Aorta (tissue), 5 donors: ENCODE results near the gene AFAP1L2. TPM values are rescaled to one million over a fixed set of nuclear protein-coding genes. Genes with fewer than 3 reads are reported as not detected.

Experiments
- ATAC-seq: fragments of 200-7000 bp; cut with Tn5 transposase; one replicate; pipeline ENCODE4 v1.9.1; 2022; ENCODE audit warnings: moderate library complexity; ENCODE audit not compliant: low FRiP score
- DNase-seq, 2 donors: peaks; one replicate each; pipeline ENCODE4 v3.0.0-alpha.2; 2020
- H3K27ac ChIP-seq, 2 donors: one replicate each; pipeline ENCODE4 v1.5.1; 2013; ENCODE audit warnings: low read length in 2 of 2, mild to moderate bottlenecking in 2 of 2, moderate library complexity in 2 of 2, control low read depth in 1 of 2, inconsistent platforms in 1 of 2, low read depth in 1 of 2
- H3K27me3 ChIP-seq, 2 donors: one replicate each; pipeline ENCODE4 v1.6.1; 2013; ENCODE audit warnings: control low read depth in 1 of 2, low read length in 1 of 2, mild to moderate bottlenecking in 1 of 2, moderate library complexity in 1 of 2; ENCODE audit not compliant: insufficient read depth in 2 of 2, control insufficient read depth in 1 of 2
- H3K36me3 ChIP-seq, 2 donors: one replicate each; pipeline ENCODE4 v1.6.1; 2013; ENCODE audit warnings: control low read depth in 1 of 2, low read length in 1 of 2, mild to moderate bottlenecking in 1 of 2; ENCODE audit not compliant: insufficient read depth in 2 of 2, control insufficient read depth in 1 of 2
- H3K4me1 ChIP-seq, 2 donors: one replicate each; pipeline ENCODE4 v1.6.1; 2013; ENCODE audit warnings: low read length in 2 of 2, control low read depth in 1 of 2, mild to moderate bottlenecking in 1 of 2, moderate library complexity in 1 of 2; ENCODE audit not compliant: insufficient read depth in 2 of 2, control insufficient read depth in 1 of 2
- H3K4me3 ChIP-seq, 2 donors: one replicate each; pipeline ENCODE4 v1.5.1; 2013; ENCODE audit warnings: low read length in 2 of 2, control low read depth in 1 of 2, mild to moderate bottlenecking in 1 of 2
- H3K9me3 ChIP-seq: one replicate; pipeline ENCODE4 v1.6.1; 2013; ENCODE audit warnings: mild to moderate bottlenecking, low read length; ENCODE audit not compliant: control insufficient read depth
- WGBS, 2 donors: extraction: QIAGEN DNeasy Blood & Tissue Kit; methylation state at CpG; one replicate each; pipeline ENCODE4 v1.1.7; 2013; 5-methylcytosine and 5-hydroxymethylcytosine counted together
- intact Hi-C, 2 donors: fragments of 100-400 bp; cut with DNase I; formaldehyde crosslinking; loops; one replicate each; pipeline versions ENCODE4 v1.14.2 to v1.15.0; 2022
- long read RNA-seq, 2 donors: library from polyadenylated mRNA; unstranded; transcript quantifications; one replicate each; pipeline ENCODE4 v2.0.0, GENCODE V29; 2020 to 2021
- polyA plus RNA-seq, 2 donors: library from polyadenylated mRNA; stranded (reverse); fragments of 200-250 nt; gene quantifications; one replicate each; pipeline ENCODE4 v1.2.3, GENCODE V29; 2013
- total RNA-seq, 2 donors: library from RNA; stranded (reverse); fragmentation: NEBNext Ultra II Directional; extraction: Animal tissue kit (Norgen Biotek cat#: 25700); gene quantifications; one replicate each; pipeline ENCODE4 v1.2.1, GENCODE V29; 2021
- donor health status: healthy with polysubstance abuse.
- donor health status: Bipolar disorder and iron deficiency.
- donor health status: DM: no; HTN: no; CAD: no.
- donor health status: DM: no; HTN: no; CAD: no.
- donor health status: DM: yes; HTN: yes; CAD: no.

The AFAP1L2 gene
- total RNA-seq (10 to 100 TPM; 16.3 to 19.3 TPM), polyA plus RNA-seq (1 to 10 TPM; 3.1 to 4.0 TPM)
- long read RNA-seq, donor 1, transcript AFAP1L2-201 (19 exons, 3,705 nt), result major isoform, 5 of 56 reads
- long read RNA-seq, donor 1, partial matches to known transcripts, result 32 of 56 reads
- long read RNA-seq, donor 1, other reads (novel, unspliced or antisense), result 18 of 56 reads
- long read RNA-seq, donor 2, transcript AFAP1L2-201 (19 exons, 3,705 nt), result major isoform, 6 of 17 reads
- long read RNA-seq, donor 2, partial matches to known transcripts, result 5 of 17 reads
- long read RNA-seq, donor 2, other reads (novel, unspliced or antisense), result 5 of 17 reads

GRCh38 chr10:114404171-114405010 is at the start of gene AFAP1L2:
Gene AFAP1L2, minus strand, starts transcription at chr10:114404502. Its CDS starts 47 bp downstream, at chr10:114404455.
- no peaks in the 10 kb centered on the region for H3K4me1 ChIP-seq
- ATAC-seq (peak; percentile 87), DNase-seq (peak in 1 of 2 donors; percentile 81)
- no peaks in the 10 kb centered on the region for H3K27me3 ChIP-seq
- no peak within 1 kb of the TSS for H3K27ac ChIP-seq
- peak within 1 kb of the TSS; percentile 57 to 75 for H3K4me3 ChIP-seq
- H3K9me3 ChIP-seq, result no peaks in the 10 kb centered on the region
- 1 to 2% methylated on average over 78 to 88 of the region's 88 CpGs for WGBS, 2 donors
- intact Hi-C loops, result loop anchor here in 1 of 2 donors (5.0 kb wide), 2 partner anchors 37 to 102 kb away; no protein-coding TSS in a partner anchor
- H3K36me3 ChIP-seq, result no peaks in the 10 kb centered on the region

GRCh38 chr10:114453576-114453975 is 49.3 kb upstream of the AFAP1L2 start:
- DNase-seq (no peak), ATAC-seq (no peak)
- no peak overlapping the region for H3K27ac ChIP-seq
- no peaks in the 10 kb centered on the region for H3K9me3 ChIP-seq
- 96% methylated on average over 9 of the region's 9 CpGs for WGBS, 2 donors
- H3K4me3 ChIP-seq, result no peak overlapping the region
- intact Hi-C loops, result no loop called here
- no peaks in the 10 kb centered on the region for H3K4me1 ChIP-seq
- no peaks in the 10 kb centered on the region for H3K27me3 ChIP-seq
- no peaks in the 10 kb centered on the region for H3K36me3 ChIP-seq

- 47 to 53% methylated on average over 2 of the region's 2 CpGs for WGBS, 2 donors
- DNase-seq (no peak), ATAC-seq (no peak)
- Histone ChIP-seq H3K9me3 (no peaks in the 10 kb centered on the region), H3K4me3 (no peak overlapping the region), H3K27ac (no peak overlapping the region), H3K27me3 (no peaks in the 10 kb centered on the region), H3K36me3 (no peaks in the 10 kb centered on the region), H3K4me1 (no peaks in the 10 kb centered on the region)
- intact Hi-C loops, result no loop called here
Observed at GRCh38 chr10:114448897-114449296, 44.6 kb upstream of the AFAP1L2 start.

GRCh38 chr10:114445332-114445731 is 41.0 kb upstream of the AFAP1L2 start:
- intact Hi-C loops, result no loop called here
- Histone ChIP-seq H3K4me1 (no peaks in the 10 kb centered on the region), H3K9me3 (no peaks in the 10 kb centered on the region), H3K27me3 (no peaks in the 10 kb centered on the region), H3K27ac (no peak overlapping the region), H3K4me3 (no peak overlapping the region), H3K36me3 (peaks cover 0 to 2% of the 10 kb centered on the region in 2 donors)
- 78% methylated on average over 6 of the region's 6 CpGs for WGBS, 2 donors
- no peak for DNase-seq
- ATAC-seq, result no peak

GRCh38 chr10:114444819-114445218 is 40.5 kb upstream of the AFAP1L2 start:
- intact Hi-C loops, result no loop called here
- Histone ChIP-seq H3K36me3 (peaks cover 0 to 2% of the 10 kb centered on the region in 2 donors), H3K27me3 (no peaks in the 10 kb centered on the region), H3K27ac (no peak overlapping the region), H3K4me1 (no peaks in the 10 kb centered on the region), H3K9me3 (no peaks in the 10 kb centered on the region), H3K4me3 (no peak overlapping the region)
- DNase-seq (no peak), ATAC-seq (no peak)

GRCh38 chr10:114442091-114442630 is 37.9 kb upstream of the AFAP1L2 start:
- 78 to 82% methylated on average over 4 of the region's 4 CpGs for WGBS, 2 donors
- no peak overlapping the region for H3K27ac ChIP-seq
- no peaks in the 10 kb centered on the region for H3K9me3 ChIP-seq
- no peak overlapping the region for H3K4me3 ChIP-seq
- peaks cover 0 to 3% of the 10 kb centered on the region in 2 donors for H3K36me3 ChIP-seq
- intact Hi-C loops, result no loop called here
- no peak for ATAC-seq
- DNase-seq, result no peak
- no peaks in the 10 kb centered on the region for H3K4me1 ChIP-seq
- no peaks in the 10 kb centered on the region for H3K27me3 ChIP-seq

- intact Hi-C loops, result no loop called here
- no peaks in the 10 kb centered on the region for H3K4me1 ChIP-seq
- H3K36me3 ChIP-seq, result peaks cover 0 to 3% of the 10 kb centered on the region in 2 donors
- no peak overlapping the region for H3K27ac ChIP-seq
- H3K27me3 ChIP-seq, result no peaks in the 10 kb centered on the region
- 86 to 94% methylated on average over 1 of the region's 1 CpG for whole genome bisulfite sequencing, 2 donors
- ATAC-seq, result no peak
- DNase-seq, result no peak
- H3K9me3 ChIP-seq, result no peaks in the 10 kb centered on the region
- H3K4me3 ChIP-seq, result no peak overlapping the region
Observed at GRCh38 chr10:114441107-114441506, 36.8 kb upstream of the AFAP1L2 start.

- H3K4me3 ChIP-seq, result no peak overlapping the region
- WGBS, 2 donors, result 81 to 82% methylated on average over 9 of the region's 9 CpGs
- H3K4me1 ChIP-seq, result no peaks in the 10 kb centered on the region
- DNase-seq (no peak), ATAC-seq (no peak)
- no peaks in the 10 kb centered on the region for H3K9me3 ChIP-seq
- peaks cover 0 to 2% of the 10 kb centered on the region in 2 donors for H3K36me3 ChIP-seq
- intact Hi-C loops, result loop anchor here (2.0 to 5.0 kb wide), 2 partner anchors 133 to 135 kb away; no protein-coding TSS in a partner anchor
- H3K27ac ChIP-seq, result no peak overlapping the region
- no peaks in the 10 kb centered on the region for H3K27me3 ChIP-seq
Observed at GRCh38 chr10:114437473-114438292, 33.4 kb upstream of the AFAP1L2 start.
